Jurkat, Clone E6-1 (cell line): ENCODE data around the gene QPRT.
"Not testable (repeated sequence)": the region's sequence is repeated elsewhere in the genome, so short reads cannot be mapped to it uniquely, and the experiment has no call there.

ENCODE experiments used
- DNase-seq: peaks from one replicate; pipeline ENCODE4 v3.0.0-alpha.2; 2011; ENCODE audit warnings: low read depth, low spot score
- H3K4me3 ChIP-seq: 2 replicates; pipeline ENCODE4 v1.5.1; 2011; ENCODE audit warnings: mild to moderate bottlenecking, low read length, control low read depth, moderate library complexity

The QPRT gene

DNA sequence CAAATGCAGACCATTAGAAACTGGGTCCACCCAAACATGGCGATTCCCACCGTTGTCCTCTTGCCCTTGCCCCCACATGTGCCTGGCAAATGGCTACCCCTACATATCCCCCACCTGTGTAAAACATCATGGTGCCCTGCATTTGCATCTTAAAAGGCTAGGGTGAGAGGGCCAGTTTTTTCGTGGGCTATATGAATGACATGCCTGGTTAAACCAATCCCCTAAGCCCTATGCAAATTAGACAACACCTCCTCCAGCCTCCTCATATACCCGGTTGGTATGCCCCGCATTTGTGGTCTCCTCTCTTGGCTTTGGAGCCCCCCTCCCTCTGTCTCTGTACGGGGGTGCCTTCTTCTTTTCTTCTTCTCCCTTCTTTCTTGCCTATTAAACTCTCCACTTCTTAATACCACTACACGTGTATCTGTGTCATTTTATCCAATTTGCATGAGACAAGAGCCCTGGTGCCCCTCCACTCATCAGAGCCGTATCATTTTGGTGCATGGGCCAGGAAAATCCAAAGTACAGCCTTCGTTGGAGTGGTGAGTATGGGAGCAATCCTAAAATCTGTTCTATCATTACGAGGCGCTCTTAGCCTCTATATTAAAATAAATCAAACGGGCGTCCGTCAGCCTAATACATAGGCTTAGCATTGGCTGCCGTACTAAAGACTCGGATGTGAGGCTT lies 30.1 kb downstream of the QPRT start:
- no peak overlapping the region for H3K4me3 ChIP-seq
- DNase-seq, result no peak

DNA sequence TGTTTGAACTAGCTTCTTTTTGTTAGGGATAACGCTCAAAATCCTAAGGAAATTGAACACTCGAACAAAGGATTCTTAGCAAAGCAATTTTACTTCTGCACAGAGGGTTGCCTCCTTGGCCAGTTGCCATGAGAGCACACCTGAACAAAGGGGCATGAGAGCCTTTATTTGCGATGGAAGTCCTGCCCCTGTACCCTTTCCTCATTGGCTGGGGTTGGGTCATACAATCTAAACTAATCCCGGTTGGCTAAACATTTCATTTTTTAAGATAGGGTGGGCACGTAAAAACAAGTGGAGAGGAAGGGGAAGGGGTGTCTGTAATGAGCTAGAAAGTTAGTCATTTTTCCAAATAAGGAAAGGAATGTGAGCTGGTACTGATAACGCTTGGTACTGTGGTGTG lies 30.7 kb downstream of the QPRT start:
- DNase-seq, H3K4me3 ChIP-seq: not testable (repeated sequence)

DNA sequence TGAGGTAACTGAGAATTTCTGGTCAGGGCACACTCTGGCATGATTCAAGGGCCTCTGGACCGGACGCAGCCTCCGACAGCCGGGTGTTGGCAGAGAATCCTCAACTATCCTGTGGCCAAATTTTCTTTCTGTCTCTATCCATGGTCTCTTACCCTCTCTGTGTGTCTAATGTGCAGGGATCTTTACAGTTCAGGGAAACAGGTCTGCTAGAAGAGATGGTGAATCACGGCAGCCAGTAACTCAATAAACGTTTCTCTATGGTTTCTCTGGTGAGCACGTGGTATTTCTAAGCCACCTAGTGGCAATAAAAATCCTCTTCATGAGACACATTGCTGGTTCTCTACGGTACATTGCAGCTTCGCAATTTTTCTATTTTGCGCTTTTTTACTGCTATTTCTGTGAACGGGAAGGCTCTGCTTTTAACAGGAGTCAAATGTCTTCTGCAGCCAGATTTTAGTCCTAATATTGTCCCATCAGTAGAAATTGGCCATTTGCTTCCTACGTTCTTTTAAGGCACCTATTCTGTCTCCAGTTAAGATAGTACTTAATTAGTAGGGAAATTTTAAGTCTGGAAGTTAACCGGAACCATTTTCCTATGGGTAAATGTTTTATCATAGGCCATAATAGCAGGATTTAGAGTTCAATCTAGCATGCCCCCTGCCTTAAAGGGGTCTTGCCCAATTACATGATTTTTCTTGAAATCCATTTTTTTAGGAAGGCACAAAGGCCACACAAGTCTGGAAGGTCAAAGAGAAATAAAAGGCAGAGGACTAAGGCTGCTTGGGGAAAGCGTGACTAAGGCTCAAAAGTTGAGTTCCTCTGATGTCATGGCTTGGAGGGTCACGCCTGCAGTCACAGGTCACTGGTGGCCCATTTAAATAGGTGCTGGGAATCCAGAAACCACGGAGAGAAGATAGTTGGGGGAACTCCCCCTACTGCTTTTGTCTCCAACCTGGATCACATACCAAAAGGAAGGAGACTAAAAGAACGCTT lies 31.5 kb downstream of the QPRT start:
- DNase-seq, result peak; percentile 76
- H3K4me3 ChIP-seq, result no peak overlapping the region

DNA sequence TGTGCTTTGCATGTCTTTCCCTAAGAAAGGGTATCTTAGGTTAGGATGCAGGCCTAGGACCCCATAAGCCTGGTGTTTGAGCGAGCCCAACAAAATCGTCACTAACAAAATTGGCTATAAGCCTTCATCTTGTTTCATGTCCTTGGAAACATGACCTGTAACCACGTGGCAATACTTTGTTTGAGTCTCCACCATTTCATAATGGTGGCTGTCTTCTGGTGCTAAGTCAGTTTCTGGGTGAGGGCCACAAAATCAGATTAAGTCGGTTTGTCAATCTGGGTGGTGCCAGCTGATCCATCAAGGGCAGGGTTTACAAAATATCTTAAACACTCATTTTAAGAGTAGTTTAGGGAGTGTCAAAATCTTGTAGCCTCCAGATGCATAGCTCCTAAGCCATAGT lies 33.8 kb downstream of the QPRT start:
- no peak overlapping the region for H3K4me3 ChIP-seq
- no peak for DNase-seq

DNA sequence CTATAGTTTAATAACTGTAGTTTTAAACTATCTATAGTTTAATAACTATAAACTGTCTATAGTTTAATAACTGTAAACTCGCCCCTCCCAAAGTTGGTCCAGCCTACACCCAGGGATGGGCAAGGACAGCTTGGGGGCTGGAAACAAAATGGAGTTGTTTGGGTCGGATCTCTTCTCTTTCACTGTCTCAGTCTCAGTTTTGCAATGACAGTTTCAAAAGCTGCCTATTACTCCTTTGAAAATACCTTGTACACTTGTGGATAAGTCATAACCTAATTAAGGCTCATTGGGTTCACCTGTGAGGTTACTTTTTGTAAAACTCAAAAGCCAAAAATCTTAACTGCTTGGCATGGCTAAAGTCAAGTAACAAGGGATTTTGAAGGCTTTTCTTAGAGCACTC lies 35.4 kb downstream of the QPRT start:
- DNase-seq, result no peak
- H3K4me3 ChIP-seq, result no peak overlapping the region

DNA sequence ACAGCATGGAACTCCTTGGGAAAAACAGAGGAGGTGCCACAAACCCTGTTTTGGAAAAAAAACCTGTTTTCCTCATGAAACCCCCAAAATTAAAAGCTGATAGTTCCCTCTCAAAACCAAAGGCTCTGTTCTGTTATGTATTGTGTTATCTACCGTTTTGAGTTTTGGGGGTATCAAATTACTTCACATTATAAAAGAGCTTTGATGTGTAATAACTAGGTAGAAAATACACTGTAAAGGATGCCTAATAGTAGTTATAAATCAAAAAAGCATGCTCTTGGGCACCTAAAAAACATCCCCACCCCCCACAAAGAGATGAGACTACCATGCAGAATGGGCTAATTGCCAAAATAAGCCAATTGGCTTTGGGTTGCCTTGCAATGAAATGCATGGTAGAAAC lies 36.0 kb downstream of the QPRT start:
- no peak overlapping the region for H3K4me3 ChIP-seq
- no peak for DNase-seq

DNA sequence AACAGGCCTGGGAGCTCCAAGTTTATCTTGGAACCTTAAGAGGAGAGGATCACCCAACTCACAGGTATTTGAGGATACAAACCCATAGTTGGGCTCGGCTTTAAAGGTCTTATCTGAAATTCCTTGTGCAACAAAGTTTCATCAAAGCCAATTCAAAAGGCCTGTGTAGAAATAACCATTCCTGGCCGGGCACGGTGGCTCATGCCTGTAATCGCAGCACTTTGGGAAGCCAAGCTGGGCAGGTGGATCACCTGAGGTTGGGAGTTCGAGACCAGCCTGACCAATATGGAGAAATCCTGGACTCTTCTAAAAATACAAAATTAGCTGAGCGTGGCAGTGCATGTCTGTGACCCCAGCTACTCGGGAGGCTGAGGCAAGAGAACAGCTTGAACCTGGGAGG lies 38.1 kb downstream of the QPRT start:
- no peak overlapping the region for H3K4me3 ChIP-seq
- no peak for DNase-seq

DNA sequence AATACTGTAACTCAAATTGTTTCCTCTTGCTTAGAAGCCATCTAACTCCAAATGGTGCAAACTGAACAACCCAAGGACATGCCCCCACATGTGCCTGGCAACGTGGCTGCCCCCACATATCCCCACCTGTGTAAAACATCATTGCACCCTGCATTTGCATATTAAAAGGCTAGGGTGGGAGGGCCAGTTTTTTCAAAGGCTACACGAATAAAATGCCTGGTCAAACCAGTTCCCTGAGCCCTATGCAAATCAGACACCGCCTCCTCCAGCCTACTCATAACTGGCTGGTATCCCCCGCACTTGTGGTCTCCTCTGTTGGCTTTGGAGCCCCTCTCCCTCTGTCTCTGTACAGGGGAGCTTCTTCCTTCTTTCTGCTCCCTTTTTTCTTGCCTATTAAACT lies 40.1 kb downstream of the QPRT start:
- no peak overlapping the region for H3K4me3 ChIP-seq
- DNase-seq, result no peak

DNA sequence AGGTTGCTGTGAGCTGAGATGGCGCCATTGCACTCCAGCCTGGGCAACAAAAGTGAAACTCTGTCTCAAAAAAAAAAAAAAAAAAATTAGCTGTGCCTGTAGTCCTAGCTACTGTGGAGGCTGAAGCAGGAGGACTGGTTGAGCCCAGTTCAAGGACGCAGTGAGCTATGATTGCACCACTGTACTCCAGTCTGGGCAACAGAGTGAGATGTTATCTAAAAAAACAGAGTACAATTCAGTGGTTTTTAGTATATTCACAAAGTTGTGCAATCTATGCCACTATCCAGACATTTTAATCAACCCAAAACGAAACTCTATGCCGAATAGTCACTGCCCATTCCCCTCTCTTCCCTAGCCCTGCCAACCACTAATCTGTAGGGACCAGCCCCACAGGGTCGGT lies 41.7 kb downstream of the QPRT start:
- no peak for DNase-seq
- no peak overlapping the region for H3K4me3 ChIP-seq

DNA sequence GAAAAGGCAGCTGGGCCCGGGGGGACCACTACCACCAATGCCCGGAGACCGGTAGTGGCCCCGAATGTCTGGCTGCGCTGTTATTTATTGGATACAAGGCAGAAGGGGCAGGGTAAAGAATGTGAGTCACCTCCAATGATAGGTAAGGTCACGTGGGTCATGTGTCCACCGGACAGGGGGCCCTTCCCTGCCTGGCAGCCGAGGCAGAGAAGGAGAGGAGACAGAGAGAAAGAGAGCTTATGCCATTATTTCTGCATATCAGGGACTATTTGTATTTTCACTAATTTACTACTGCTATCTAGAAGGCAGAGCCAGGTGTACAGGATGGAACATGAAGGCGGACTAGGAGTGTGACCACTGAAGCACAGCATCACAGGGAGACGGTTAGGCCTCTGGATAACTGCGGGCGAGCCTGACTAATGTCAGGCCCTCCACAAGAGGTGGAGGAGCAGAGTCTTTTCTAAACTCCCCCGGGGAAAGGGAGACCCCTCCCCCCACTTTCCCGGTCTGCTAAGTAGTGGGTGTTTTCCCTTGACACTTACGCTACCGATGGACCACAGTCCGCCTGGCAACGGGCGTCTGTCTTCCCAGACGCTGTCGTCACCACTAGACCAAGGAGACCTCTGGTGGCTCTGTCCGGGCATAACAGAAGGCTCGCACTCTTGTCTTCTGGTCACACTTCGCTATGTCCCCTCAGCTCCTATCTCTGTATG lies 42.3 kb downstream of the QPRT start:
- peak; percentile 67 for DNase-seq

DNA sequence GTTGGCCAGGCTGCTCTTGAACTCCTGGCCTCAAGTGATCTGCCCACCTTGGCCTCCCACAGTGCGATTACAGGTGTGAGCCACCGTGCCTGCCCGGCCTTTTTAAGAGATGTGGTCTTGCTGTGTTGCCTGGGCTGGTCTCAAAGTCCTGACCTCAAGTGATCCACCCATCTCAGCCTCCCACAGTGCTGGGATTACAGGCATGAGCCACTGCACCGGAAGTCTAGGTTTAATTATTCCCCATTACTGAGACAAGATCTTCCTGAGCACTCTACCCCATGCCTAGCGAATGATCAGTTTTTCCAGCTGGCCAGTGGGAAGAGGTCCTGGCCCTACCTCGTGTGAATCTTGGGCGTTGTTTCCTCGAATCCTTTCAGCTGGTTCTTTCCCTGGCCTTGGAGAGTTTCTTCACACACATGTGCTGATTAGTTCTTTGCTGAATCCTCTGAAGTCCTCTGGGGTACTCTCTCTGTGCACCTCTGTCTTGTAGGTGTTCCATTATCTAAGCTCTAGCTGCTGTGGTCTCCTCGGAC lies 47.9 kb downstream of the QPRT start:
- DNase-seq, result no peak
- H3K4me3 ChIP-seq, result no peak overlapping the region

More for the DNA sequence above, 42.3 kb downstream of the QPRT start:
- peak overlapping the region; percentile 16; the same call in 1 of the 2 replicates for H3K4me3 ChIP-seq

DNA sequence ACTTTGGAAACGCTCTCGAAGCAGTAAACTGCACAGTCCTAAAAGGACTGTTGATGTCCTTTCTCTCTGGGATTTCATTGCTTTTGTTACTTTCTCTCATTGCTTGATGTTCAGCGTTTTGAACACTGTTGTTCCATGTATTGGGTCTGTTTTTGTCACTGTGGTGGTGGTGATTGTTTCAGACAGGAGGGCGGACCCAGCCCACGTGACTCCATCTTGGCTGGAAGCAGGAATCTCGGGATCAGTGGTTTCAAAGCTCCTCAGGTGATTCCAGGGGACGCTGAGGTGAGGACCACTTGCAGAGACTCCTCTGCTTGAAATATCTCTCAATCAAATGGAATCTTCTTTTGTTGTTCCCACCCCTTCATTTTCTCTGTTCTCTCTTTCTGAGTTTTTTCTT lies 48.5 kb downstream of the QPRT start:
- H3K4me3 ChIP-seq, result no peak overlapping the region
- no peak for DNase-seq

DNA sequence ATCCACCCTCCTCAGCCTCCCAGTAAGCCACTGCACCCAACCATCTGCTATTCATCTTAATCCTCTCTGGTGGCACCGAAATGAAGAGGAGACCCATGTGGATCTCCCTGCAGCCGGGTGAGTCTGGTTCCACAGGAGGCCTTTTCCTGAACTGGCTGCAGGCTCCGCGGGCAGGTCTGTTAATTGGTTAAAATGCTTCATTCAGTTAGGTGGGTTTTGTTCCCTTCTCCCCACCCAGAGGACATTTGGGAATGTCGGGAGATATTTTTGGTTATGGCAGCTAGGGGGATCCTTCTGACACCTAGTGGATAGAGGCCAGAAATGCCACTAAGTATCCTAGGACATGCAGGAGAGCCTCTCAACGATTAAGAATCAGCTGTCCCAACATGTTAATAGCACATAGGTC lies 50.1 kb downstream of the QPRT start:
- DNase-seq, result peak; percentile 31
- no peak overlapping the region for H3K4me3 ChIP-seq

DNA sequence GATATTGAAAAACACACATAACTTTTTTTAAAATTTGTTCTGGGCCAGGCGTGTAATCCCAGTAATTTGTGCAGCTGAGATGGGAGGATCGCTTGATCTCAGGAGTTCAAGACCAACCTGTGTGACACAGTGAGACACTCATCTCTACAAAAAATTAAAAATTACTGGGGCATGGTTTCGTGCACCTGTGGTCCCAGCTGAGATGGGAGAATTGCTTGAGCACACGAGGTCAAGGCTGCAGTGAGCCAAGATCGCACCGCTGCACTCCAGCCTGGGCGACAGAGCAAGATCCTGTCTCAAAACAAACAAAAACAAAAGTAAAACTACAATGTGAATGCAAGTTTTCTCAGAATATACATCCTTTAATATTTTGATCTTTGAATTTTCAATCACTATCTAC lies 51.7 kb downstream of the QPRT start:
- no peak overlapping the region for H3K4me3 ChIP-seq
- DNase-seq, result no peak

DNA sequence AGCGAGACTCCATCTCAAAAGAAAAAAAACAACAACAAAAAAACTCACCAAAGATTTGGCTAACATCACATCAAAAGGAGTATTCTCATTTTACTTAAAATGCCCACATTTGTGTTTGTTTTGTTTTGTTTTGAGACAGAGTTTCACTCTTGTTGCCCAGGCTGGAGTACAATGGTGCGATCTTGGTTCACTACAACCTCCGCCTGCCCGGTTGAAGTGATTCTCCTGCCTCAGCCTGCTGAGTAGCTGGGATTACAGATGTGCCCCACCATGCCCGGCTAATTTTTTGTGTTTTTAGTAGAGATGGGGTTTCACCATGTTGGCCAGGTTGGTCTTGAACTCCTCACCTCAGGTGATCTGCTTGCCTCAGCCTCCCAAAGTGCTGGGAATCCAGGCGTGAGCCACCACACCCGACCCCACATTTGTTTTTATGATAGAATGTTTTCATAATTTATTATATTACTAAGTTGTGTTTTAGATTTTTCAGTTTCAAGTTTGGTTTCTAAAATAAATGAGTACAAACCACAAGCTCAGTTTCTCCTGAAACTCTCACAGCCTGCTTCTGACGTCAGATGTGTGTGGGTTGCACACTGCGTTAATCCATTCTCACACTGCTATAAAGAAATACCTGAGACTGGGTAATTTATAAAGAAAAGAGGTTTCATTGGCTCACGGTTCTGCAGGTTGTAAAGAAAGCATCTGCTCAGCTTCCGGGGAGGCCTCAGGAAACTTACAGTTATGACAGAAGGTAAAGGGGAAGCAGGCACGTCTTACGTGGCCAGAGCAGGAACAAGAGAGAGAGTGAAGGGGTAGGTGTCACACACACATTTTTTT lies 53.0 kb downstream of the QPRT start:
- not testable (repeated sequence) for DNase-seq

DNA sequence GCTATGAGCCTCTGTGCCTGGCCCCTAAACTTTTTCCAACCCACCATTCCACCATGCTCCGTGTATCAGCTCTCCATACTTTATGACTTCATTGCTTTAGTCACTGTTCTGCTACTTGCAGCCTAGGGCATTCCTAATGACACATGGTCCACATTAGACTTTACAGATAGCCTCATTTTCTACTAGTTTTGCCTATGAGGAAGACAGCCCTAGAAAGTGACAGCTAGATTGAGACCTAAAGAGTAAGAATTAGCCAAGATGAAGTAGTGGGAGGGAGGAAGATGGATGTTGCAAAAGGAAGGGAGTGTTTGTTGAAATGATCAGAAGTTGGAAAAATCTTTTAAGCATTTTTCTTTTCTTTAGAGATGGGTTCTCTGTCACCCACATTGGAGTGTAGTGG lies 55.8 kb downstream of the QPRT start:
- no peak for DNase-seq
- H3K4me3 ChIP-seq, result no peak overlapping the region

More for the DNA sequence above, 53.0 kb downstream of the QPRT start:
- H3K4me3 ChIP-seq, result not testable (repeated sequence)

DNA sequence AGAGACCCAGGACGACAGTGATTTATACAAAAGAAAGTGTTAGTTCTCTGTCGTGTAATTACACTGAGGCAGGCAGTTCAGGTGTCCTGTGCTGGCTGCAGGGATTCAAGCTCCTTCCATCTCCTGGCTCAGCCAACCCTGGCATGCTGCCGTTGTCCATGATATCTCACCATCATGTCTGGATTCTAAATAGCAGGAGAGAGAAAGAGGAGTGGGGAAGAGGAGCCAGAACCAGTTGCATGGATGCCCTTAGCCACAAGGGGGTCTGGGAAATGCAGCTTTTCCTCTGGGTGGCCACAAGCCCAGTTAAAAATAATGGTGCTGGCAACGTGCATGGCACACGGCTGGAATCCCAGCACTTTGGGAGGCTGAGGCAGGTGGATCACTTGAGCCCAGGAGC lies 57.1 kb downstream of the QPRT start:
- H3K4me3 ChIP-seq, result no peak overlapping the region
- no peak for DNase-seq

DNA sequence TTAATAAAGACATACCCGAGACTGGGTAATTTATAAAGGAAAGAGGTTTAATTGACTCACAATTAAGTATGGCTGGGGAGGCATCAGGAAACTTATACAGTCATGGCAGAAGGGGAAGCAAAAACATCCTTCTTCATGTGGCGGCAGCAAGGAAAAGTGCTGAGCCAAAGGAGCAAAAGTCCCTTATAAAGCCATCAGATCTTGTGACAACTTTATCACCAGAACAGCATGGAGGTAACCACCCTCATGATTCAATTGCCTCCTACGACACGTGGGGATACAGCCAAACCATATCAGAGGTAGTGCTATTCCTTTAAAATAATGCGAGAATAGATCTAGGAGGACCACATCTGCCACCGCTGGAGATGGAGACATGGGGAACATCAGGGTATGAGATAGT lies 57.8 kb downstream of the QPRT start:
- H3K4me3 ChIP-seq, result no peak overlapping the region
- no peak for DNase-seq

DNA sequence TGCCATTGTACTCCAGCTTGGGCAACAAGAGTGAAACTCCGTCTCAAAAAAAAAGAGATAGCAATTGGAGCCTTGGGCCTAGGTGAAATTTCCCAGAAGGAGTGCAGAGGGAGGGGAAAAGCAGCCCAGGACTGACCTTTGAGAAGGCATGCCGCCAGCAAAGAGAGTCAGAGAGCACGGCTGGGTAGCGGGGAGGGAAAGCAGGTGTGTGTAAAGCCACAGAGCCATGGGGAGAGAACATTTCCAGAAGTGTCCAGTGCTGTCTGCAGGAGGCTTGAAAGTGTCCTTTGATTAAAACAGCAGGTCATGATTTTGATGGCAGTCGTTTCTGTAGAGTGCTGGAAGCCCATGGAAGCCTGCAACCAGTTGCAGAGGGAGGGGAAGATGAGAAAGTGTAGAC lies 58.7 kb downstream of the QPRT start:
- H3K4me3 ChIP-seq, result no peak overlapping the region
- DNase-seq, result no peak
